DND-41 (cell line): ENCODE results near the gene CDYL.

ENCODE experiments used
- ATAC-seq: fragments of 200-7000 bp; cut with Tn5 transposase; 3 replicates; pipeline ENCODE4 v1.9.1; 2021; ENCODE audit warnings: low read depth; ENCODE audit not compliant: insufficient read depth
- DNase-seq: peaks from one replicate; pipeline ENCODE4 v3.0.0-alpha.2; 2020
- H2AFZ ChIP-seq: 2 replicates; pipeline ENCODE4 v1.6.0; 2012; ENCODE audit warnings: low read depth, low read length
- H3K27ac ChIP-seq: 2 replicates; pipeline ENCODE4 v1.5.1; 2012; ENCODE audit warnings: low read length, inconsistent platforms
- H3K27me3 ChIP-seq: fragments of 200-600 bp; sonication (generic); 2 replicates; pipeline ENCODE4 v1.6.0; 2012; ENCODE audit warnings: low read length, mild to moderate bottlenecking, inconsistent platforms; ENCODE audit not compliant: insufficient read depth, poor library complexity
- H3K36me3 ChIP-seq: 2 replicates; pipeline ENCODE4 v1.5.1; 2012; ENCODE audit warnings: low read length, inconsistent platforms; ENCODE audit not compliant: insufficient read depth
- H3K4me1 ChIP-seq: 2 replicates; pipeline ENCODE4 v1.5.1; 2012; ENCODE audit warnings: mild to moderate bottlenecking, low read length; ENCODE audit not compliant: insufficient read depth
- H3K4me2 ChIP-seq: 2 replicates; pipeline ENCODE4 v1.6.0; 2012; ENCODE audit warnings: mild to moderate bottlenecking, moderate library complexity, low read length, inconsistent platforms; ENCODE audit not compliant: insufficient read depth
- H3K4me3 ChIP-seq, 2 experiments: fragments of 200-600 bp in 1 of 2; shearing (Covaris generic) in 1 of 2; 2 replicates each; pipeline ENCODE4 v1.5.1; 2012 to 2016; ENCODE audit warnings: inconsistent platforms in 2 of 2, low read length in 2 of 2, mild to moderate bottlenecking in 2 of 2, low read depth in 1 of 2, moderate library complexity in 1 of 2
- H3K79me2 ChIP-seq: 2 replicates; pipeline ENCODE4 v1.6.0; 2012; ENCODE audit warnings: low read length, inconsistent platforms; ENCODE audit not compliant: insufficient read depth
- H3K9ac ChIP-seq: 2 replicates; pipeline ENCODE4 v1.6.0; 2012; ENCODE audit warnings: low read depth, mild to moderate bottlenecking, inconsistent platforms, low read length, moderate library complexity
- H3K9me3 ChIP-seq: 2 replicates; pipeline ENCODE4 v1.5.1; 2012; ENCODE audit warnings: low read length, moderate library complexity, mild to moderate bottlenecking, inconsistent platforms; ENCODE audit not compliant: insufficient read depth, severe bottlenecking
- H4K20me1 ChIP-seq: 2 replicates; pipeline ENCODE4 v1.6.0; 2012; ENCODE audit warnings: low read length; ENCODE audit not compliant: insufficient read depth
- EZH2 ChIP-seq: IDR thresholded peaks from 3 replicates; pipeline ENCODE4 v1.6.1; 2012; ENCODE audit warnings: borderline replicate concordance, low read depth, mild to moderate bottlenecking, moderate library complexity, low read length, inconsistent platforms; ENCODE audit not compliant: severe bottlenecking
- TF ChIP-seq, protein P1 (sequence below): IDR thresholded peaks from 2 replicates; pipeline ENCODE4 v1.5.1; 2012; ENCODE audit warnings: borderline replicate concordance, low read length, moderate library complexity, mild to moderate bottlenecking; ENCODE audit not compliant: poor library complexity, severe bottlenecking; ENCODE audit errors: extremely low read depth

Gene CDYL

DNA sequence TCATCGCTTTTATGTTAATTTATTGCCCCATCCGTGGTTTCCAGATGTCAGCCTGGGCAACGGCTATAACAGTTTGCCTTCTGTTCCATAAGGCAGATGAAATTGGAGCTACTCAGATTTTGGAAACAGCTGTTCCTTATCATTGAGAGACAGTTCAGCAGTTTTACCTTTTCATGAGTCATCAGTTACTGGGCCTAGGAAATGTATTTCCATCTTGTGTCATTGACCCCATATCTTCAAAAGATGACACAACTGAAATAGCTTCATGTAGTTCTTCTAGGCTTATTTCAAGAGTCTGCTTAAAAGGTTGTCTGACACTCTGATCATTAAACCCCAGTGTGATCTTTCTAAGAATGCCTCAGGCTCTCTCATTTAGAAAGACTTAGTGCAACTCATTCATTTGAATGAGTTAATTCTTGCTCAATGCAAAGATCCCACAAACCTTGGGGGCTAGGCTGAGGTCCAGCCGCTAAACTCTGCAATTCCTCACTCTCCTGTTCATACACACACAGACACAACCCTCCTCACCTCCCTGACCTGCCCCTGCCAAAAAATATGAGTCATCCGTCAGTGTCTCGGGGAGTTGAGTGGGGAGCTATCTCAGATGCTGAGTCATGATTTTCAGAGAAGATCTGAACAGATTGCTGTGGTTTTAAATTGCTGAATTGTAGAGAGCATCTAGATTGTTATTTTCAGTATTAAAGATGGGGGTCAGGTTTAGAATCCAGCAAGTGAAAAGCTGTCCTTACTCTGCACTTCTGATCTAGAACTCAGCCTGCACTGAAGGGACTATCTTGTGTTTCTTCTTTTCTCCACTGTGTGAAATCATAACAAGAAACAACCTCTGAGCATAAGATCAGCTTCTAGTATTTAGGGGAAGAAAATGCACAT lies 165.8 kb downstream of the CDYL start:
- DNase-seq (peak; percentile 22), ATAC-seq (peak; percentile 78)
- H3K36me3 ChIP-seq = no peaks in the 10 kb centered on the region
- no peak overlapping the region for H3K4me3 ChIP-seq
- no peaks in the 10 kb centered on the region for H4K20me1 ChIP-seq
- no peak overlapping the region for H2AFZ ChIP-seq
- H3K4me1 ChIP-seq = no peaks in the 10 kb centered on the region
- H3K27me3 ChIP-seq = no peaks in the 10 kb centered on the region
- no peak overlapping the region for H3K9ac ChIP-seq
- no peaks in the 10 kb centered on the region for H3K79me2 ChIP-seq
- TF ChIP-seq, protein P1, sequence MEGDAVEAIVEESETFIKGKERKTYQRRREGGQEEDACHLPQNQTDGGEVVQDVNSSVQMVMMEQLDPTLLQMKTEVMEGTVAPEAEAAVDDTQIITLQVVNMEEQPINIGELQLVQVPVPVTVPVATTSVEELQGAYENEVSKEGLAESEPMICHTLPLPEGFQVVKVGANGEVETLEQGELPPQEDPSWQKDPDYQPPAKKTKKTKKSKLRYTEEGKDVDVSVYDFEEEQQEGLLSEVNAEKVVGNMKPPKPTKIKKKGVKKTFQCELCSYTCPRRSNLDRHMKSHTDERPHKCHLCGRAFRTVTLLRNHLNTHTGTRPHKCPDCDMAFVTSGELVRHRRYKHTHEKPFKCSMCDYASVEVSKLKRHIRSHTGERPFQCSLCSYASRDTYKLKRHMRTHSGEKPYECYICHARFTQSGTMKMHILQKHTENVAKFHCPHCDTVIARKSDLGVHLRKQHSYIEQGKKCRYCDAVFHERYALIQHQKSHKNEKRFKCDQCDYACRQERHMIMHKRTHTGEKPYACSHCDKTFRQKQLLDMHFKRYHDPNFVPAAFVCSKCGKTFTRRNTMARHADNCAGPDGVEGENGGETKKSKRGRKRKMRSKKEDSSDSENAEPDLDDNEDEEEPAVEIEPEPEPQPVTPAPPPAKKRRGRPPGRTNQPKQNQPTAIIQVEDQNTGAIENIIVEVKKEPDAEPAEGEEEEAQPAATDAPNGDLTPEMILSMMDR = no peak
- no peak for TF ChIP-seq EZH2
- H3K27ac ChIP-seq = no peak overlapping the region
- no peak overlapping the region for H3K4me2 ChIP-seq
- no peaks in the 10 kb centered on the region for H3K9me3 ChIP-seq

- H3K79me2 ChIP-seq = no peaks in the 10 kb centered on the region
- H3K9me3 ChIP-seq = no peaks in the 10 kb centered on the region
- no peak overlapping the region for H3K4me2 ChIP-seq
- no peaks in the 10 kb centered on the region for H3K36me3 ChIP-seq
- TF ChIP-seq, protein P1 = no peak
- TF ChIP-seq EZH2 = no peak
- DNase-seq = no peak
- H2AFZ ChIP-seq = no peak overlapping the region
- no peaks in the 10 kb centered on the region for H3K4me1 ChIP-seq
- no peak overlapping the region for H3K27ac ChIP-seq
- ATAC-seq = 0 out of 3 replicates have a peak, but pooled peaks have one; percentile 18
- no peak overlapping the region for H3K9ac ChIP-seq
- no peaks in the 10 kb centered on the region for H4K20me1 ChIP-seq
- no peaks in the 10 kb centered on the region for H3K27me3 ChIP-seq
- no peak overlapping the region for H3K4me3 ChIP-seq
Observed at GRCh38 chr6:4942673-4943009, 166.4 kb downstream of the CDYL start.

DNA sequence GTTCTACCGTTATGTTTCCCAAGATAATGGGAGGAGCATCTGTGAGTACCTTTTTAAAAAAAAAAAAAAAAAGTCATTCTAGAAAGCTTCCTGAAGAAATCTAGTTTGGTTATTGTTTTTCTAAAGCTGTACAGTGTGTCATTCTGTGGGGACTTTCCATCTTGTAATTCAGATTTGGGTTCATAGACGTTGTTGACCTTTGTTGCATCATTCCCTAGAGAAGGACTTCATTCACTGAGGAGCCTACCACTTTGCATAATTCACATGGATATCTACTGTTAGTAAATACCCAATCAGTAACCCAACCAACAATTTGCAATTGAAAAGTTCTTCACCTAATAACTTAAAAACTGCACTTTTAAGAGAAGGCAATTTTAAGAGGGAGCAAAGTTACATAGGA lies 167.5 kb downstream of the CDYL start:
- H3K9me3 ChIP-seq = no peaks in the 10 kb centered on the region
- no peak overlapping the region for H3K27ac ChIP-seq
- no peak overlapping the region for H3K9ac ChIP-seq
- H3K4me3 ChIP-seq = no peak overlapping the region
- no peaks in the 10 kb centered on the region for H3K27me3 ChIP-seq
- H3K4me1 ChIP-seq = no peaks in the 10 kb centered on the region
- no peak for TF ChIP-seq EZH2
- TF ChIP-seq, protein P1 = no peak
- no peaks in the 10 kb centered on the region for H3K36me3 ChIP-seq
- H2AFZ ChIP-seq = no peak overlapping the region
- DNase-seq (no peak), ATAC-seq (no peak)
- peaks cover 2% of the 10 kb centered on the region; the same call in 1 of the 2 replicates for H4K20me1 ChIP-seq
- H3K4me2 ChIP-seq = no peak overlapping the region
- no peaks in the 10 kb centered on the region for H3K79me2 ChIP-seq
